ENCODE data around the gene DVL2.

DVL2 gene

GRCh38 chr17:7234083-7234951 is at the start of gene DVL2:
Gene DVL2 (minus strand): TSS chr17:7234517. CDS start chr17:7234262, 255 bp downstream.
- H3K4me1 ChIP-seq (ENCODE audit: control insufficient read depth in 1 of 2, insufficient read depth in 1 of 2, low read depth in 1 of 2, low read length in 1 of 2), result peaks cover 41 to 42% of the 10 kb centered on the region in 2 experiments

GRCh38 chr17:7283471-7284216 is 49.3 kb upstream of the DVL2 start:
- Histone ChIP-seq H3K27me3 (peaks cover 98% of the 10 kb centered on the region), H3K4me1 (ENCODE audit: control insufficient read depth in 1 of 2, insufficient read depth in 1 of 2, low read depth in 1 of 2, low read length in 1 of 2) (peaks cover 14 to 24% of the 10 kb centered on the region in 2 experiments), H3K9me3 (no peaks in the 10 kb centered on the region), H3K4me3 (ENCODE audit: low read depth in 1 of 2, low read length in 1 of 2) (no peak overlapping the region), H3K36me3 (no peaks in the 10 kb centered on the region), H3K27ac (no peak overlapping the region)
- TF ChIP-seq, protein P1, sequence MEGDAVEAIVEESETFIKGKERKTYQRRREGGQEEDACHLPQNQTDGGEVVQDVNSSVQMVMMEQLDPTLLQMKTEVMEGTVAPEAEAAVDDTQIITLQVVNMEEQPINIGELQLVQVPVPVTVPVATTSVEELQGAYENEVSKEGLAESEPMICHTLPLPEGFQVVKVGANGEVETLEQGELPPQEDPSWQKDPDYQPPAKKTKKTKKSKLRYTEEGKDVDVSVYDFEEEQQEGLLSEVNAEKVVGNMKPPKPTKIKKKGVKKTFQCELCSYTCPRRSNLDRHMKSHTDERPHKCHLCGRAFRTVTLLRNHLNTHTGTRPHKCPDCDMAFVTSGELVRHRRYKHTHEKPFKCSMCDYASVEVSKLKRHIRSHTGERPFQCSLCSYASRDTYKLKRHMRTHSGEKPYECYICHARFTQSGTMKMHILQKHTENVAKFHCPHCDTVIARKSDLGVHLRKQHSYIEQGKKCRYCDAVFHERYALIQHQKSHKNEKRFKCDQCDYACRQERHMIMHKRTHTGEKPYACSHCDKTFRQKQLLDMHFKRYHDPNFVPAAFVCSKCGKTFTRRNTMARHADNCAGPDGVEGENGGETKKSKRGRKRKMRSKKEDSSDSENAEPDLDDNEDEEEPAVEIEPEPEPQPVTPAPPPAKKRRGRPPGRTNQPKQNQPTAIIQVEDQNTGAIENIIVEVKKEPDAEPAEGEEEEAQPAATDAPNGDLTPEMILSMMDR (IDR thresholded peaks at IDR 0.05), result no peak

More at GRCh38 chr17:7234083-7234951, at the start of gene DVL2:
- TF ChIP-seq, protein P1 (IDR thresholded peaks at IDR 0.05), result peak; percentile 35
- Histone ChIP-seq H3K27me3 (no peaks in the 10 kb centered on the region), H3K36me3 (peaks cover 39% of the 10 kb centered on the region), H3K4me3 (ENCODE audit: low read depth in 1 of 2, low read length in 1 of 2) (peak within 1 kb of the TSS; percentile 93 to 100), H3K9me3 (no peaks in the 10 kb centered on the region), H3K27ac (peak within 1 kb of the TSS; percentile 79)

DNA sequence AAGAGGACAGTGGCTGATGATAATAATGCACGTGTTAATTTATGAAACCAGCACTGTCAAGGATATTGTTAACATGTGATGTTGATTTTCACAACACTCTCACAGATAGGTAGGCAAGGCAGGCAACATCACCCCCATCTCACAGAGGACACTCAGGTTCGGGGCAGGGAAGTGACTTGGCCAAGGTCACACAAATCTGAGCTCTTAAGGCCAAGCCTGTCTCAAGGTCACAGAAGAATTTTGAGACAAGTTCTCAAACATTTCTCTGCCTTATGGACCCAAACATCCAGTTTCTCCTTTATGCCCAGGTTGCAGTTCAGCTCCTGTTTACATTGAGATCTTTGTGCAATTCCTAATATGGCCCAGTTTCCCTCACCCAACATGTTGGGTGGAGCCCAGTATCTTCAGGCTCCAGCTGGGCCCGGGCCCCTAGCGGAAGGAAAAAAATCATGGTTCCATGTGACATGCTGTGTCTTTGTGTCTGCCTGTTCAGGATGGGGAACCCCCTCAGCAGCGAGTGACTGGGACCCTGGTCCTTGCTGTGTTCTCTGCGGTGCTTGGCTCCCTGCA is 48.5 kb upstream of the DVL2 start:
- Histone ChIP-seq H3K36me3 (no peaks in the 10 kb centered on the region), H3K4me3 (ENCODE audit: low read depth in 1 of 2, low read length in 1 of 2) (no peak overlapping the region), H3K4me1 (ENCODE audit: control insufficient read depth in 1 of 2, insufficient read depth in 1 of 2, low read depth in 1 of 2, low read length in 1 of 2) (peaks cover 14 to 24% of the 10 kb centered on the region in 2 experiments), H3K27ac (no peak overlapping the region), H3K27me3 (peaks cover 94% of the 10 kb centered on the region), H3K9me3 (no peaks in the 10 kb centered on the region)
- TF ChIP-seq, protein P1 (IDR thresholded peaks at IDR 0.05), result no peak

DNA sequence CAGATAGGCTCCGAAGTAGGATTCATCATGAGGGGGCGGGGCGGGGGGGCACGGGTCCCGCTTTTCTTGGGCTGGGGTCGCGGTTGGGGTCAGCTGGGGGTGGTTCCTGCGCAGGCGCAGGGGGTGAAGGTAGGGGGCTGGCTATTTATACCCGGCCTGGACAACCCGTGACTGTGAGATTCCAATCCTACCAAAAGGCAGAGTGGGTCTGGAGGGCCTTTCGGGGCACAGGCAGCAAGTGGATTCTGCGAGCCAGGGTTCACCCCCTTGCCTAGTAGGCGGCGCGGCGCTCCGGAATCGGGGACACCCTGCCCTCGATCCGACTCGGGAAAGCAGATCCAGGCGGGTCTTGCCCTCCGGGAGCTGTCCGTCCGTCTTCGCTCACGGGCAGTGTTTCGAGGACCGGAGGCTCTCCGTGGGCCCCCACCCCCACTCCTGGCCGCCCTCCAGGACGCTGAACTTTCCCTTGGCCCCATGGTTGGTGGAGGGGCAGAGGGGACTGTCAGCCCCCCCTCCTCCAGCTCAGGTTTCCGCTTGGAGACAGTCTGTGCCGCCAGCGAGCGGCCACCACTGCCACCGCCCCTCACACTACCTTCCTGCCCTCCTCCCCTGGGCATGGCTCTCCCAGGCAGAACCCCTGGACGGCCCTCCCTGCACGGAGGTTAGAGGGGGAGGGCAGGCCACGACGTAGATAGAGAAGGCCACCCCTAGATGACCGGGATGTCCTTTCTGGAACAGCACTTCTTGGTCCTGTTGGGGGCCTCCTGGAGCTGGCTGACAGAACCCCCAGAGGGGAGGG is 47.8 kb upstream of the DVL2 start:
- Histone ChIP-seq H3K4me3 (ENCODE audit: low read depth in 1 of 2, low read length in 1 of 2) (peak overlapping the region in 1 of 2 experiments; percentile 56), H3K9me3 (no peaks in the 10 kb centered on the region), H3K27ac (no peak overlapping the region), H3K36me3 (no peaks in the 10 kb centered on the region), H3K27me3 (peaks cover 91% of the 10 kb centered on the region), H3K4me1 (ENCODE audit: control insufficient read depth in 1 of 2, insufficient read depth in 1 of 2, low read depth in 1 of 2, low read length in 1 of 2) (peaks cover 14 to 24% of the 10 kb centered on the region in 2 experiments)
- TF ChIP-seq, protein P1 (IDR thresholded peaks at IDR 0.05), result no peak

All from neutrophil (primary cell).